NB4 (cell line): ENCODE data around the gene SV2C.

Source experiments
- MAX ChIP-seq: IDR thresholded peaks from 2 replicates; pipeline ENCODE4 v1.6.1; 2011; ENCODE audit warnings: low read depth, low read length
- MYC ChIP-seq: IDR thresholded peaks from 2 replicates; pipeline ENCODE4 v1.6.1; 2011; ENCODE audit warnings: low read depth, low read length
- POLR2A ChIP-seq: IDR thresholded peaks from 2 replicates; pipeline ENCODE4 v1.6.1; 2011; ENCODE audit warnings: mild to moderate bottlenecking; ENCODE audit not compliant: insufficient read length; ENCODE audit errors: extremely low read depth
- TF ChIP-seq, protein P1 (sequence below): IDR thresholded peaks from one replicate; pipeline ENCODE4 v1.5.1; 2012; ENCODE audit warnings: low read depth, low read length

DNA sequence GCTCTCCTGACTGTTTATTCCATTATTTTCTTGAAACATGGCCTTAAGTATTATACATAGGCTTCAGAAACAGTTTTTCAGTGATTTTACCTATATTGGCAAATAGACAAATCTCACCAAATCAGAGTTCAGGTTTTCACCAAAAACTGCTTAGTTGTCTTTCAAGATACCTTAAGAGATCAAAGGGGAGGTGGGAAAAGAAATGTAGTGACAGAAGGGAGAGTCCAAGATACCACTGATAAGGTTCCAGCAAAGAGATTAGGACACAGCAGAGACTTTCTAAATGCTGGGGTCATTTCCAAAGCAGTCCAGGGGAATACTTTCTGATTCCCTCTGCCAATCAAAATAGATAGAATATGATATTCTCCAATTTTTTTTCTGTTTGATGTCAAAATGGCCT, 246.2 kb downstream of the SV2C start:
- TF ChIP-seq, protein P1, sequence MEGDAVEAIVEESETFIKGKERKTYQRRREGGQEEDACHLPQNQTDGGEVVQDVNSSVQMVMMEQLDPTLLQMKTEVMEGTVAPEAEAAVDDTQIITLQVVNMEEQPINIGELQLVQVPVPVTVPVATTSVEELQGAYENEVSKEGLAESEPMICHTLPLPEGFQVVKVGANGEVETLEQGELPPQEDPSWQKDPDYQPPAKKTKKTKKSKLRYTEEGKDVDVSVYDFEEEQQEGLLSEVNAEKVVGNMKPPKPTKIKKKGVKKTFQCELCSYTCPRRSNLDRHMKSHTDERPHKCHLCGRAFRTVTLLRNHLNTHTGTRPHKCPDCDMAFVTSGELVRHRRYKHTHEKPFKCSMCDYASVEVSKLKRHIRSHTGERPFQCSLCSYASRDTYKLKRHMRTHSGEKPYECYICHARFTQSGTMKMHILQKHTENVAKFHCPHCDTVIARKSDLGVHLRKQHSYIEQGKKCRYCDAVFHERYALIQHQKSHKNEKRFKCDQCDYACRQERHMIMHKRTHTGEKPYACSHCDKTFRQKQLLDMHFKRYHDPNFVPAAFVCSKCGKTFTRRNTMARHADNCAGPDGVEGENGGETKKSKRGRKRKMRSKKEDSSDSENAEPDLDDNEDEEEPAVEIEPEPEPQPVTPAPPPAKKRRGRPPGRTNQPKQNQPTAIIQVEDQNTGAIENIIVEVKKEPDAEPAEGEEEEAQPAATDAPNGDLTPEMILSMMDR = no peak
- no peak for TF ChIP-seq MAX
- no peak for TF ChIP-seq POLR2A
- no peak for TF ChIP-seq MYC
